ENCODE data around the gene COQ2.
A peak's percentile ranks its signal among the peaks of the same experiment; 100 is the strongest.
"Not testable (repeated sequence)": the region's sequence is repeated elsewhere in the genome, so short reads cannot be mapped to it uniquely, and the experiment has no call there.

Gene COQ2

GRCh38 chr4:83283181-83283580 is 1.4 kb downstream of the COQ2 start:
- no peak for DNase-seq

- no peak for DNase-seq
Measured at GRCh38 chr4:83282049-83282535, 2.5 kb downstream of the COQ2 start.

GRCh38 chr4:83281307-83281706 is 3.3 kb downstream of the COQ2 start:
- no peak for DNase-seq

- DNase-seq = no peak
Measured at GRCh38 chr4:83276299-83277040, 8.1 kb downstream of the COQ2 start.

GRCh38 chr4:83273926-83274325 is 10.7 kb downstream of the COQ2 start:
- DNase-seq = not testable (repeated sequence)

- no peak for DNase-seq
Measured at GRCh38 chr4:83272900-83273299, 11.7 kb downstream of the COQ2 start.

GRCh38 chr4:83269256-83269655 is 15.3 kb downstream of the COQ2 start:
- DNase-seq = no peak

- DNase-seq = no peak
Measured at GRCh38 chr4:83268491-83268890, 16.1 kb downstream of the COQ2 start.

- no peak for DNase-seq
Measured at GRCh38 chr4:83267830-83268475, 16.6 kb downstream of the COQ2 start.

GRCh38 chr4:83267121-83267829 is 17.3 kb downstream of the COQ2 start:
- peak; percentile 85 for DNase-seq

- peak; percentile 70 for DNase-seq
Measured at GRCh38 chr4:83266689-83267088, 17.9 kb downstream of the COQ2 start.

GRCh38 chr4:83263106-83263505 is 21.5 kb downstream of the COQ2 start:
- no peak for DNase-seq

GRCh38 chr4:83262682-83263081 is 21.9 kb downstream of the COQ2 start:
- DNase-seq = no peak

GRCh38 chr4:83261307-83261706 is 23.3 kb downstream of the COQ2 start:
- no peak for DNase-seq

- DNase-seq = no peak
Measured at GRCh38 chr4:83259586-83259985, 25.0 kb downstream of the COQ2 start.

- no peak for DNase-seq
Measured at GRCh38 chr4:83258461-83258860, 26.1 kb downstream of the COQ2 start.

GRCh38 chr4:83257811-83258210 is 26.8 kb downstream of the COQ2 start:
- no peak for DNase-seq

- peak; percentile 54 for DNase-seq
Measured at GRCh38 chr4:83255584-83255983, 29.0 kb downstream of the COQ2 start.

GRCh38 chr4:83252782-83253405 is 31.7 kb downstream of the COQ2 start:
- DNase-seq = peak; percentile 50

- no peak for DNase-seq
Measured at GRCh38 chr4:83251447-83251830, 33.2 kb downstream of the COQ2 start.

- DNase-seq = no peak
Measured at GRCh38 chr4:83250687-83251446, 33.7 kb downstream of the COQ2 start.

GRCh38 chr4:83248486-83248885 is 36.1 kb downstream of the COQ2 start:
- DNase-seq = no peak

Data from NCI-H226 (cell line).